A673 (cell line): ENCODE results near the gene SUCLG1. TPM values are rescaled to one million over a fixed set of nuclear protein-coding genes. Genes with fewer than 3 reads are reported as not detected.

Source experiments
- BruUV-seq: library from RNA; stranded (reverse); fragments of 400-500 nt; replicated peaks from 2 replicates; lab custom pipeline; 2021; lab: Mats Ljungman, UMichigan
- CTCF ChIA-PET: fragments of 300-600 bp; sonication (Branson Sonifier 250); formaldehyde crosslinking; loops from one replicate; lab custom pipeline; 2022; ENCODE audit warnings: antibody characterized with exemption; lab: Charles Lee
- POLR2A ChIA-PET: fragments of 300-600 bp; sonication (Branson Sonifier 250); formaldehyde crosslinking; loops from one replicate; lab custom pipeline; 2022; ENCODE audit warnings: antibody characterized with exemption; ENCODE audit not compliant: low non-redundant PET; lab: Charles Lee
- DNase-seq: peaks from one replicate; pipeline ENCODE4 v3.0.0-alpha.2; 2015; ENCODE audit warnings: low spot score
- H3K27ac ChIP-seq: fragments of 200-600 bp; sonication (generic); 2 replicates; pipeline ENCODE4 v1.5.1; 2016; ENCODE audit warnings: mixed run types, low read depth, mild to moderate bottlenecking, mixed read lengths, antibody characterized with exemption, low read length; ENCODE audit not compliant: poor library complexity, severe bottlenecking
- H3K27me3 ChIP-seq: fragments of 200-600 bp; sonication (generic); replicated peaks from 2 replicates; pipeline ENCODE4 v1.6.1; 2017; ENCODE audit warnings: mixed run types, low read depth, mild to moderate bottlenecking, mixed read lengths, antibody characterized with exemption, low read length; ENCODE audit not compliant: insufficient read depth, poor library complexity
- H3K36me3 ChIP-seq: fragments of 200-600 bp; sonication (generic); 2 replicates; pipeline ENCODE4 v1.6.1; 2016; ENCODE audit warnings: mixed run types, mild to moderate bottlenecking, mixed read lengths, antibody characterized with exemption, low read length; ENCODE audit not compliant: insufficient read depth, poor library complexity, severe bottlenecking
- H3K4me1 ChIP-seq: fragments of 200-600 bp; sonication (generic); 2 replicates; pipeline ENCODE4 v1.6.1; 2017; ENCODE audit warnings: mixed run types, mild to moderate bottlenecking, mixed read lengths, antibody characterized with exemption, low read length; ENCODE audit not compliant: insufficient read depth, poor library complexity, severe bottlenecking
- H3K4me3 ChIP-seq: fragments of 200-600 bp; sonication (generic); 2 replicates; pipeline ENCODE4 v1.5.1; 2016; ENCODE audit warnings: low read depth, mixed run types, mild to moderate bottlenecking, mixed read lengths, low read length; ENCODE audit not compliant: poor library complexity, severe bottlenecking
- H3K9me3 ChIP-seq: fragments of 200-600 bp; sonication (generic); 2 replicates; pipeline ENCODE4 v1.6.1; 2016; ENCODE audit warnings: mixed run types, low read depth, mild to moderate bottlenecking, mixed read lengths, antibody characterized with exemption, low read length; ENCODE audit not compliant: poor library complexity, severe bottlenecking
- EZH2 ChIP-seq: fragments of 200-600 bp; sonication (generic); IDR thresholded peaks from 2 replicates; pipeline ENCODE4 v1.6.1; 2017; ENCODE audit warnings: borderline replicate concordance, low read depth, mild to moderate bottlenecking, mixed read lengths, antibody characterized with exemption, low read length; ENCODE audit not compliant: poor library complexity, severe bottlenecking
- intact Hi-C: fragments of 100-400 bp; cut with micrococcal nuclease; formaldehyde crosslinking; loops from one replicate; pipeline ENCODE4 v1.10.0; 2022; ENCODE audit not compliant: unreplicated experiment
- total RNA-seq: library from RNA; stranded (reverse); gene quantifications from 2 replicates; pipeline ENCODE4 v1.2.3, GENCODE V29; 2021
- TF ChIP-seq, protein P1 (sequence below): fragments of 300-800, 200-600 bp; sonication (generic); conservative IDR thresholded peaks from 2 replicates; pipeline ENCODE4 v1.5.1; 2017; ENCODE audit warnings: low read depth, mild to moderate bottlenecking, antibody characterized with exemption, low read length, moderate library complexity, mixed read lengths

The SUCLG1 gene
- total RNA-seq, 1 experiment from 2014 or later = 88.1 TPM

DNA sequence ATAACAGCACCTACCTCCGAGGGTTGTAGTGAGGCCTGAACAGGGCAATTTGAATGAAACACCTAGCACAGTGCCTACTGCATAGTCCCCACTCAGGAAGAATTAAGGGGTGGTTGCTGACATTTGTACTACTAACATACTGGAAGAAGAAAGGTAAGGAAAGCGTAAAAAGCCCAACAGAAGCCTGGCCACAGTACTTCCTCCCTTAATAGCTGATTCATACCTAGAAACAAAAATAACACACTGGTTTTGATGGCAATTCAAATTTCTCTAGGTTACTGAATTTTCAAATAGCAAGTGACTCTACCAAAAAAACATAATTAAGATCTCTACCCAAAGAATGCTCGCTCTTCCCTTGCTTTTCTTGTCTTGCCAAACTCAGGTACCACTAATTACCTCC is 16.2 kb downstream of the SUCLG1 start:
- Histone ChIP-seq H3K27ac (no peak overlapping the region), H3K9me3 (no peaks in the 10 kb centered on the region), H3K27me3 (no peaks in the 10 kb centered on the region), H3K4me3 (no peak overlapping the region), H3K36me3 (peaks cover 50% of the 10 kb centered on the region), H3K4me1 (no peaks in the 10 kb centered on the region)
- DNase-seq = no peak
- ChIA-PET CTCF (no interaction called here), POLR2A (no interaction called here)
- TF ChIP-seq, protein P1, sequence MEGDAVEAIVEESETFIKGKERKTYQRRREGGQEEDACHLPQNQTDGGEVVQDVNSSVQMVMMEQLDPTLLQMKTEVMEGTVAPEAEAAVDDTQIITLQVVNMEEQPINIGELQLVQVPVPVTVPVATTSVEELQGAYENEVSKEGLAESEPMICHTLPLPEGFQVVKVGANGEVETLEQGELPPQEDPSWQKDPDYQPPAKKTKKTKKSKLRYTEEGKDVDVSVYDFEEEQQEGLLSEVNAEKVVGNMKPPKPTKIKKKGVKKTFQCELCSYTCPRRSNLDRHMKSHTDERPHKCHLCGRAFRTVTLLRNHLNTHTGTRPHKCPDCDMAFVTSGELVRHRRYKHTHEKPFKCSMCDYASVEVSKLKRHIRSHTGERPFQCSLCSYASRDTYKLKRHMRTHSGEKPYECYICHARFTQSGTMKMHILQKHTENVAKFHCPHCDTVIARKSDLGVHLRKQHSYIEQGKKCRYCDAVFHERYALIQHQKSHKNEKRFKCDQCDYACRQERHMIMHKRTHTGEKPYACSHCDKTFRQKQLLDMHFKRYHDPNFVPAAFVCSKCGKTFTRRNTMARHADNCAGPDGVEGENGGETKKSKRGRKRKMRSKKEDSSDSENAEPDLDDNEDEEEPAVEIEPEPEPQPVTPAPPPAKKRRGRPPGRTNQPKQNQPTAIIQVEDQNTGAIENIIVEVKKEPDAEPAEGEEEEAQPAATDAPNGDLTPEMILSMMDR = no peak
- TF ChIP-seq EZH2 = no peak
- intact Hi-C loops = no loop called here
- BruUV-seq = no TSS peak

DNA sequence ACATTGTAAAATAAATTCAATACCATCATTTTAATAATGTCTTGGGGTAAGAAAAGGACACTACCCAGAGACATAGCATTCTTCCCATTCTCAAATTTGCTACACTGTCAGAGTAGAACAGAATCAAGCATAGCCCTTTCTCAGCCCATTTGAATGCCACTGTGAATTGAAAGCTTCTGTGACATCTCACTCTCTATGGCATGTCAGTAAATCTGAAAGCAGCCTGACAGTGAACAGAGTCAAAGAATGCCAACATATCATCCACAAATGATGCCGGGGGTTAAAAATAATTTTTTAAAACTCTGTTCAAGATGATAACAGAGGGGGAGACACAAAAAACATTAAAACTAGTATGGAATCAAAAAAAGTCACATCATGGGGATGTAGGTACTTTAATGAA is 17.6 kb downstream of the SUCLG1 start:
- no peak overlapping the region for H3K27ac ChIP-seq
- no peak for DNase-seq
- no peaks in the 10 kb centered on the region for H3K27me3 ChIP-seq
- no peaks in the 10 kb centered on the region for H3K9me3 ChIP-seq
- intact Hi-C loops = no loop called here
- no peaks in the 10 kb centered on the region for H3K4me1 ChIP-seq
- TF ChIP-seq, protein P1 = no peak
- TF ChIP-seq EZH2 = no peak
- ChIA-PET CTCF (no interaction called here), POLR2A (no interaction called here)
- no peak overlapping the region for H3K4me3 ChIP-seq
- H3K36me3 ChIP-seq = peaks cover 45% of the 10 kb centered on the region
- BruUV-seq = no TSS peak

DNA sequence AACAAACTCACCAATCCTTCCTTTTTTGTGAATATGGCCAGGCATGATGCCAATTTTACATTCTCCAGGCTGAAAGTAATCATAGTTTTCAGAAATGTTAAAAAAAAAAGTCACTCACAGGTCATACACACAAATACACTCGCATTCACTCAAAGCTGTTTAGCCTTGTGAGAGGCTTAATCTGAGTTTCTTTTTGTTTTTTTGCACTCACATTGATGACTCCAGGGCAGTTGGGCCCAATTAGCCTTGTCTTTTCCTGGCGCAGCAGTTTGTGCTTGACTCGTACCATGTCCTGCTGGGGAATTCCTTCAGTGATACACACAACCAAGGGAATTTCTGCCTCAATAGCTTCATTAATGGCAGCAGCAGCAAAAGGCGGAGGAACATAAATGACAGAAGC is 18.0 kb downstream of the SUCLG1 start:
- BruUV-seq = no TSS peak
- Histone ChIP-seq H3K4me1 (no peaks in the 10 kb centered on the region), H3K36me3 (peaks cover 40% of the 10 kb centered on the region), H3K27ac (no peak overlapping the region), H3K9me3 (no peaks in the 10 kb centered on the region), H3K27me3 (no peaks in the 10 kb centered on the region), H3K4me3 (no peak overlapping the region)
- no peak for TF ChIP-seq EZH2
- TF ChIP-seq, protein P1 = no peak
- ChIA-PET CTCF (no interaction called here), POLR2A (no interaction called here)
- intact Hi-C loops = no loop called here
- DNase-seq = no peak
